DOHH2 (cell line): ENCODE results near the gene GP9.

Source experiments
- CTCF ChIP-seq: fragments of 200-600 bp; sonication (generic); IDR thresholded peaks from one replicate; pipeline ENCODE4 v1.5.1; 2014; ENCODE audit warnings: antibody characterized with exemption, mild to moderate bottlenecking, low read depth, low read length; ENCODE audit not compliant: poor library complexity, severe bottlenecking
- EZH2phosphoT487 ChIP-seq: fragments of 200-600 bp; sonication (generic); IDR thresholded peaks from 2 replicates; pipeline ENCODE4 v1.6.1; 2017; ENCODE audit warnings: borderline replicate concordance, mild to moderate bottlenecking, antibody characterized with exemption, low read length, moderate library complexity, mixed read lengths

GRCh38 chr3:129077222-129077621 is 16.6 kb downstream of the GP9 start:
- no peak for TF ChIP-seq CTCF
- TF ChIP-seq EZH2phosphoT487 = no peak
